ENCODE measurements around the gene JUNB. TPM values are rescaled to one million over a fixed set of nuclear protein-coding genes. Genes with fewer than 3 reads are reported as not detected.

Gene JUNB
- total RNA-seq, 1 donor from 2014 or later = 302 TPM

GRCh38 chr19:12779162-12779993 lies 11.9 kb upstream of the JUNB start:
- Mint-ChIP-seq H3K36me3 (ENCODE audit: low read depth) (no peaks in the 10 kb centered on the region), H3K4me1 (peaks cover 33% of the 10 kb centered on the region), H3K4me3 (peak overlapping the region; percentile 96), H3K9me3 (no peaks in the 10 kb centered on the region), H3K27ac (peak overlapping the region; percentile 92), H3K27me3 (no peaks in the 10 kb centered on the region)
- DNase-seq = peak; percentile 68
- intact Hi-C loops (cut with micrococcal nuclease) = loop anchor here (5.0 kb wide), 1 partner anchor 58 kb away; the partner anchor contains the start of gene MAST1

GRCh38 chr19:12782174-12782423 lies 9.2 kb upstream of the JUNB start:
- no peak for DNase-seq
- Mint-ChIP-seq H3K36me3 (ENCODE audit: low read depth) (no peaks in the 10 kb centered on the region), H3K9me3 (no peaks in the 10 kb centered on the region), H3K27me3 (no peaks in the 10 kb centered on the region), H3K4me1 (peaks cover 29% of the 10 kb centered on the region), H3K27ac (no peak overlapping the region), H3K4me3 (peak overlapping the region; percentile 87)
- intact Hi-C loops (cut with micrococcal nuclease) = loop anchor here (1.0 kb wide), 1 partner anchor 9 kb away; the partner anchor contains the start of gene JUNB

- peak; percentile 97 for DNase-seq
- H3K4me1 Mint-ChIP-seq = peaks cover 25% of the 10 kb centered on the region
- intact Hi-C loops (cut with micrococcal nuclease) = loop anchor here (1.0 kb wide), 1 partner anchor 9 kb away; the partner anchor contains the start of gene JUNB
- H3K9me3 Mint-ChIP-seq = no peaks in the 10 kb centered on the region
- no peaks in the 10 kb centered on the region for H3K27me3 Mint-ChIP-seq
- no peaks in the 10 kb centered on the region for H3K36me3 Mint-ChIP-seq (ENCODE audit: low read depth)
- H3K4me3 Mint-ChIP-seq = peak overlapping the region; percentile 87
- no peak overlapping the region for H3K27ac Mint-ChIP-seq
These were observed 8.6 kb upstream of the JUNB start for GRCh38 chr19:12782424-12783290.

DNA sequence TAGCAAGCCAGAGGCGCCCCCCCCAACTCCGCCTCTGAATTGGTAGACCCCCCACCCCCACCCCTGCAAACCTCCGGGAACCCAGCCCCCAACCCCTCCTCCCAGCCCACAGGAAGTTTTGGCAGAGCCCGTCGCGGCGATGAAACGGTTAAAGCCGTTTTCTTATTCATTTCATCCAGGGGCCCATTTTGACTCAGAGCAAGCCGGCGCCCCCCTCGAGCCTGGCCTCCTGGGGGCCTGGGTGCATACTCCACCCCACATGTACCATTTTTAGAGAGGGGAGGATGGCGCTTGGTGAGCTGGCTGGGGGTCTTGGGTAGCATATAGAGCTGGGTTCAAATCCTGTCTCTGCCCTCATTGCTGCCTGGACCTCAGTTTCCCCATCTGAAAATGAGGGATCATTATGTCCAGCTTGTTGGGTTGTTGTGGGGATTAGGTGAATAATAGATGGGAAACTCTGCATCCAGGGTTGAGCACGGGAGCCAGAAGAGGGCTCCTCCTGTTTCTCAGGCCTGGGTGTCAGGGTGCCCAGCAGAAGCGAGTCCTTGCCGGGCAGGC lies 7.9 kb upstream of the JUNB start:
- Mint-ChIP-seq H3K36me3 (ENCODE audit: low read depth) (no peaks in the 10 kb centered on the region), H3K27ac (no peak overlapping the region), H3K4me3 (peak overlapping the region; percentile 78), H3K4me1 (peaks cover 25% of the 10 kb centered on the region), H3K27me3 (no peaks in the 10 kb centered on the region), H3K9me3 (no peaks in the 10 kb centered on the region)
- peak; percentile 85 for DNase-seq
- intact Hi-C loops (cut with micrococcal nuclease) = no loop called here

GRCh38 chr19:12783849-12784393 lies 7.4 kb upstream of the JUNB start:
- Mint-ChIP-seq H3K27me3 (no peaks in the 10 kb centered on the region), H3K36me3 (ENCODE audit: low read depth) (no peaks in the 10 kb centered on the region)

DNA sequence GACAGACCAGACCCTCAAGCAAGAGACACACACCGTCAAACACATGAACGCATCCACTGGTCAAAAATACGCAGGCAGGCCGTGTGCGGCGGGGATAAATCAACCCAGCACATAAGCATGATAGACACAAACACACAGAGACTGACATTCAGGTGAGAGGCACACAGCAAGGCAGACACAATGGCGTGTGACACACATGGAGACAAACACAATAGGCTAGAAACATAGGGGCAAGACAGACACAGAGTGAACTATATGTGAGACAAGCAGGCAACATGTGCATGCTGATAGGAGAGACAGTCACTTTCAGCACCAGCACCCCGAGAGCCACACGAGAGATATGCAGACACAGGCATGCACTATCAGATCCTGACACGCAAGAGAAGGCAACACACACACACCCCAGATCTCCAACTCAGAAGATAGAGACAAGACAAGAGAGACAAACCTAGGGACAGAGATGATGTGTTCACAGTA lies 6.9 kb upstream of the JUNB start:
- Mint-ChIP-seq H3K36me3 (ENCODE audit: low read depth) (no peaks in the 10 kb centered on the region), H3K4me1 (peaks cover 24% of the 10 kb centered on the region), H3K27me3 (no peaks in the 10 kb centered on the region), H3K9me3 (no peaks in the 10 kb centered on the region), H3K4me3 (no peak overlapping the region), H3K27ac (no peak overlapping the region)
- DNase-seq = peak; percentile 75
- intact Hi-C loops (cut with micrococcal nuclease) = no loop called here

More at GRCh38 chr19:12783849-12784393, 7.4 kb upstream of the JUNB start:
- H3K27ac Mint-ChIP-seq = no peak overlapping the region
- peak overlapping the region; percentile 78 for H3K4me3 Mint-ChIP-seq
- no peaks in the 10 kb centered on the region for H3K9me3 Mint-ChIP-seq
- peaks cover 24% of the 10 kb centered on the region for H3K4me1 Mint-ChIP-seq
- peak; percentile 71 for DNase-seq
- intact Hi-C loops (cut with micrococcal nuclease) = no loop called here

GRCh38 chr19:12784871-12785430 lies 6.3 kb upstream of the JUNB start:
- DNase-seq = peak; percentile 81
- Mint-ChIP-seq H3K36me3 (ENCODE audit: low read depth) (no peaks in the 10 kb centered on the region), H3K4me3 (no peak overlapping the region), H3K4me1 (peaks cover 21% of the 10 kb centered on the region), H3K9me3 (no peaks in the 10 kb centered on the region), H3K27me3 (no peaks in the 10 kb centered on the region), H3K27ac (no peak overlapping the region)
- intact Hi-C loops (cut with micrococcal nuclease) = no loop called here

- Mint-ChIP-seq H3K36me3 (ENCODE audit: low read depth) (no peaks in the 10 kb centered on the region), H3K4me1 (peaks cover 25% of the 10 kb centered on the region), H3K4me3 (no peak overlapping the region), H3K9me3 (no peaks in the 10 kb centered on the region), H3K27ac (no peak overlapping the region), H3K27me3 (no peaks in the 10 kb centered on the region)
- peak; percentile 71 for DNase-seq
- intact Hi-C loops (cut with micrococcal nuclease) = no loop called here
These were observed 5.8 kb upstream of the JUNB start for GRCh38 chr19:12785431-12786031.

DNA sequence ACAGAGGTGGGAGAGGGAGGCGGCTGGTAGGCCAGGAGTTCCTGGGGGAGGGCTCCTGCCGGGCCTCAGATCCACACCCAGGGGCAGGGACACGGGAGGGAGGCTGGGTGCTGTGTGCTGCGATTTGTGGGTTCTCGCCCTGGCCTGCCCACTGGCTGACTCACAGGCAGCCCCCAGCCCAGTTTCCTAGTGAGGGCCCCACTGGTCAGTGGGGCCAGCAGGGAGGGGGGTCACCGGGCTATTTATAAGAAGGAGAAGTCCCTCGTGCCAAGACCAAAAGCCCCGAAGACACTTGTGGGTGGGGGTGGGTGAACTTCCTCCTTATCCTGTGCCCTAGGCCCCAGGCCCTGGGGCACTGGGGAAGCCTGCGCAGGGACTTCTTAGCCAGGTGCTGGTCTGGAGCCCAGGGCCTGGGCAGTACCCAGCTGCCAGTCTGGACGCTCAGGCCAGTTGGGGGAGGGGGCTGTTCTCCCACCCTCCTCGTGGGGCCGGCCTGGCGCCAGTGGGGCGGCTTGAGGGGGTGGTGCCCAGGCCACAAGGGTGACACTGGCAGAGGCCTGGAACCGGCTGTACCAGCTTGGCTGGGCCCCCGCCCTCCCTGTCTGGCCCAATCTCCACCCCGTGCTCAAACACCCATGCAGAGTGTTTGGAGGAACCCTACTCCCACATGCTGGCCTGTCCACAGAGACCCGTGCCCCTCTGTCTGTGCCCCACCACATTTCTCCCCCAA lies 5.0 kb upstream of the JUNB start:
- H3K27ac Mint-ChIP-seq = peak overlapping the region; percentile 18
- H3K9me3 Mint-ChIP-seq = no peaks in the 10 kb centered on the region
- peaks cover 31% of the 10 kb centered on the region for H3K4me1 Mint-ChIP-seq
- no peaks in the 10 kb centered on the region for H3K36me3 Mint-ChIP-seq (ENCODE audit: low read depth)
- DNase-seq = peak; percentile 61
- intact Hi-C loops (cut with micrococcal nuclease) = no loop called here
- H3K27me3 Mint-ChIP-seq = no peaks in the 10 kb centered on the region
- no peak overlapping the region for H3K4me3 Mint-ChIP-seq

DNA sequence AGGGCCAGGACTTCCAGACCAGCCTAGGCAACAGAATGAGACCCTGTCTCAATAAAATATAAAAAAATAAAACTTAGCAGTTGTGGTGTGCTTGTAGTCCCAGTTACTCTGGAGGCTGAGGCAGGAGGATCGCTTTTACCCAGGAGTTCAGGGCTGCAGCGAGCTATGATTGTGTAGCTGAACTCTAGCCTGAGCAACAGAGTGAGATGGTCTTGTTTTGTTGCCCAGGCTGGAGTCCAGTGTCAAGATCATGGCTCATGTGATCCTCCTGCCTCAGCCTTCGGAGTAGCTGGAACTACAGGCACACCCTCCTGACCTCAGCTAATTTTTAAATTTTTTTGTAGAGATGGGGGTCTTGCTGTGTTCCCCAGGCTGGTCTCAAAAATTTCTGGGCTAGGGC lies 4.3 kb upstream of the JUNB start:
- H3K27me3 Mint-ChIP-seq = no peaks in the 10 kb centered on the region
- DNase-seq = no peak
- H3K36me3 Mint-ChIP-seq (ENCODE audit: low read depth) = peaks cover 4% of the 10 kb centered on the region
- no peaks in the 10 kb centered on the region for H3K9me3 Mint-ChIP-seq
- H3K27ac Mint-ChIP-seq = peak overlapping the region; percentile 18
- peaks cover 26% of the 10 kb centered on the region for H3K4me1 Mint-ChIP-seq
- H3K4me3 Mint-ChIP-seq = no peak overlapping the region
- intact Hi-C loops (cut with micrococcal nuclease) = no loop called here

- Mint-ChIP-seq H3K4me3 (no peak overlapping the region), H3K27me3 (no peaks in the 10 kb centered on the region), H3K36me3 (ENCODE audit: low read depth) (peaks cover 9% of the 10 kb centered on the region), H3K9me3 (no peaks in the 10 kb centered on the region), H3K27ac (peak overlapping the region; percentile 13), H3K4me1 (peaks cover 23% of the 10 kb centered on the region)
- intact Hi-C loops (cut with micrococcal nuclease) = no loop called here
- no peak for DNase-seq
These were observed 3.8 kb upstream of the JUNB start for GRCh38 chr19:12787458-12787857.

DNA sequence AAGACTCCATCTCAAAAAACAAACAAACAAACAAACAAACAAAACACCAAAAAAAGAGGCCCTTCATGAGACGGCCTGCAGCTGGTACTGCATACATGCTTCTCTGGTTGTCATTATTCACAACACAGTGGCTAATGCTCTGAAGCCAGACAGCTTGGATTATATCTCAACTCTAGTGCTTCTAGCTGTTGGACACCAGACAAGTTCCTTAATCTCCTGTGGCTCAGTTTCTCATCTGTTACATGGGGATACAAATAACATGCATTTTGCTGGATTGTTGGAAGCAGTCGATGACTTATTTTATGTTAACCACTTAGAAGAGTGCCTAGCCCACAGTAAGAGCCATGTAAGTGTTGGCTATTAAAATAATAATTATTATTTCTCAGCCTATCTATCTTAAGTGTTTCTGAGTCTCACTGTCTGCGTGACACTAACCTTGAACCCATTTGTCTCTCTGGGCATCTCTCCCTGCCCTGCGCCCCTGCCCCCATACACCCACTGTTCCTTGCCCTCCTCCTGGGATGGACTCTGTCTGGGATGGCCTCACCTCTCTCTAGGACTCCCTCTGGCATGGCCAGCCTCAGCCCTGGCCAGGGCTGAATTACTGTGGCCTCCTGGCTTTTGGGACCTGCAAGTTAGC lies 3.1 kb upstream of the JUNB start:
- H3K9me3 Mint-ChIP-seq = no peaks in the 10 kb centered on the region
- peak overlapping the region; percentile 93 for H3K4me3 Mint-ChIP-seq
- peaks cover 23% of the 10 kb centered on the region for H3K4me1 Mint-ChIP-seq
- intact Hi-C loops (cut with micrococcal nuclease) = no loop called here
- peak overlapping the region; percentile 97 for H3K27ac Mint-ChIP-seq
- no peaks in the 10 kb centered on the region for H3K27me3 Mint-ChIP-seq
- peaks cover 15% of the 10 kb centered on the region for H3K36me3 Mint-ChIP-seq (ENCODE audit: low read depth)
- no peak for DNase-seq

Measured in activated CD4-positive, alpha-beta T cell treated with anti-CD3 and anti-CD28 coated beads, Interleukin-2, amount 10 ng/mL, durations not matched to agents 24 days and 14 days (primary cell).